Lung (tissue), 12 donors: ENCODE data around the gene TMEM95. TPM values are rescaled to one million over a fixed set of nuclear protein-coding genes. Genes with fewer than 3 reads are reported as not detected.

Experiments used
- ATAC-seq: fragments of 200-7000 bp; cut with Tn5 transposase; one replicate; pipeline ENCODE4 v1.9.1; 2020; ENCODE audit warnings: moderate number of reproducible peaks; ENCODE audit not compliant: insufficient read depth, low FRiP score
- DNase-seq, 3 donors: peaks; one replicate each; pipeline ENCODE4 v3.0.0-alpha.2; 2013 to 2017
- H3K27ac ChIP-seq, 2 donors: one replicate each; pipeline ENCODE4 v1.5.1; 2013; ENCODE audit warnings: mild to moderate bottlenecking in 2 of 2, moderate library complexity in 2 of 2, control low read depth in 1 of 2, inconsistent platforms in 1 of 2, low read depth in 1 of 2, low read length in 1 of 2
- H3K27me3 ChIP-seq, 3 donors: one replicate each; pipeline ENCODE4 v1.5.1; 2013; ENCODE audit warnings: low read length in 2 of 3; ENCODE audit not compliant: control insufficient read depth in 3 of 3, insufficient read depth in 3 of 3
- H3K36me3 ChIP-seq, 4 donors: one replicate each; pipeline ENCODE4 v1.5.1; 2013; ENCODE audit warnings: low read length in 4 of 4, mild to moderate bottlenecking in 1 of 4, moderate library complexity in 1 of 4; ENCODE audit not compliant: control insufficient read depth in 4 of 4, insufficient read depth in 4 of 4
- H3K4me1 ChIP-seq, 5 donors: one replicate each; pipeline ENCODE4 v1.5.1; 2013; ENCODE audit warnings: low read length in 5 of 5, mild to moderate bottlenecking in 2 of 5, moderate library complexity in 1 of 5; ENCODE audit not compliant: control insufficient read depth in 5 of 5, insufficient read depth in 5 of 5
- H3K4me3 ChIP-seq: one replicate; pipeline ENCODE4 v1.5.1; 2013; ENCODE audit warnings: mild to moderate bottlenecking, control low read depth, moderate library complexity
- H3K9ac ChIP-seq, 2 donors: one replicate each; pipeline ENCODE4 v1.5.1; 2013; ENCODE audit warnings: low read length in 2 of 2, control low read depth in 1 of 2; ENCODE audit not compliant: insufficient read depth in 1 of 2
- H3K9me3 ChIP-seq, 4 donors: one replicate each; pipeline ENCODE4 v1.5.1; 2013; ENCODE audit warnings: low read length in 3 of 4, mild to moderate bottlenecking in 1 of 4, moderate library complexity in 1 of 4; ENCODE audit not compliant: control insufficient read depth in 4 of 4, insufficient read depth in 3 of 4
- CTCF ChIP-seq: IDR thresholded peaks from 2 replicates; pipeline ENCODE4 v1.5.1; 2012; ENCODE audit warnings: mild to moderate bottlenecking; ENCODE audit errors: control extremely low read depth, extremely low read depth
- WGBS, 2 donors: extraction: QIAGEN DNeasy Blood & Tissue Kit; methylation state at CpG; one replicate each; pipeline ENCODE4 v1.1.7; 2013; 5-methylcytosine and 5-hydroxymethylcytosine counted together
- polyA plus RNA-seq, 2 donors: library from polyadenylated mRNA; stranded (reverse); fragments of 200-250 nt; gene quantifications; one replicate each; pipeline ENCODE4 v1.2.1, GENCODE V29; 2013
- total RNA-seq, 2 donors: library from RNA; depleted of rRNA in 1 of 2; stranded (reverse); fragments of >200 nt in 1 of 2; gene quantifications; one replicate each; pipeline ENCODE4 v1.2.1, GENCODE V29; 2014 to 2021
- donor health status: control.
- donor health status: control.
- donor health status: Bipolar disorder and iron deficiency.
- donor health status: healthy.
- donor health status: DM: yes; HTN: yes; CAD: no.

TMEM95 gene
- total and polyA plus RNA-seq, 4 donors: not detected

DNA sequence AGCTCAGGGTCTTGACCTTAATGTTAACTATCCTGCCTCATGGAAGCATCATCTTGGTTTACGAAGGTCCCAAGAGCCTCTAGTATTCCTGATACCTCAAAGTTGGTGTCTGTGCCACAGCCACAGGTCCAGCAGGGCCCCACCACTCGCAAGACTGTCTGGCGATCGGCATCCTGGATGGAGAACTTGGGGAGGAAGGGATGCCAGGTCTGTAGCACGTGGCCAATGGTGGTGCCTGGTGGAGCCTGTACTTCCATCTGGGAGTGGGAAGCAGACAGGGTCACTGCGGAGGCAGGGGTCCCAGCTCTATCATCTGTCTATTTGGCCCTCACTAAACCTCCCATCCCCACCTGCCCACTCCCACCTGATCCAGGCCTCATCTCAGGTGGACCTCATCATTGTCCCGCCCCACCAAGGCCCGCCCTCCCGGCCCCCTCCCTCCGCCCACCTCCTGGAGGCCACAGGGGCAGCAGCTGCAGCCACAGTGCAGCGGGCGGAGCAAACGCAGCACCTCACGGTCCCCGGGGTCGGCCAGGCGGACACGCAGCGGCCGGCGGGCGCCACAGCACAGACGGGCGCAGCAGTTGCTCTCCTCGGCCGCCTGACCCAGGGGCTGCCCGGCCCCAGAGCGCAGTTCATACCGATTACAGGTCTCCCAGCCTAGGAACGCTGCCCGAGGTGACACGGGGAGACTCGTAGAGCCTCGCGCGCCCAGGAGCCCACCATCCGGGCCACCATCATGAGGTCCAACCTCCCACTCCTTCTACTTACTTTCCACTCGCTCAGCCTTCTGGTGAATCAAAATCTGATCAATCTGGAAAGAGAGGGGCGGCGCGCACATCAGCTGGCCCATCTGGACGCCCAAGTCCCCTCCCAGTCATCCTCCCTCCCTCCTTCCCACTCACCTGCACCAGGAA, 38.0 kb downstream of the TMEM95 start:
- Histone ChIP-seq H3K27me3 (no peaks in the 10 kb centered on the region), H3K27ac (peak overlapping the region in 1 of 2 donors; percentile 21), H3K4me1 (peaks cover 0 to 13% (median 3%) of the 10 kb centered on the region in 5 donors), H3K9ac (no peak overlapping the region), H3K9me3 (peaks cover 0 to 4% (median 0%) of the 10 kb centered on the region in 4 donors), H3K36me3 (peaks cover 0 to 31% (median 17%) of the 10 kb centered on the region in 4 donors), H3K4me3 (peak overlapping the region; percentile 79)
- ATAC-seq: no peak
- TF ChIP-seq CTCF: no peak
- no peak for DNase-seq
- WGBS, 2 donors: 75 to 80% methylated on average over 39 to 42 of the region's 42 CpGs

GRCh38 chr17:7393613-7394451, 38.9 kb downstream of the TMEM95 start:
- Histone ChIP-seq H3K27me3 (no peaks in the 10 kb centered on the region), H3K4me1 (peaks cover 0 to 13% (median 3%) of the 10 kb centered on the region in 5 donors), H3K4me3 (peak overlapping the region; percentile 79), H3K9me3 (peaks cover 0 to 4% (median 0%) of the 10 kb centered on the region in 4 donors), H3K27ac (peak overlapping the region; percentile 79 to 99), H3K36me3 (peaks cover 0 to 25% (median 16%) of the 10 kb centered on the region in 4 donors), H3K9ac (peak overlapping the region; percentile 49 to 61)
- TF ChIP-seq CTCF: no peak
- DNase-seq: peak in 2 of 3 donors; percentile 32 to 47
- no peak for ATAC-seq
- 5% methylated on average over 45 to 48 of the region's 48 CpGs for WGBS, 2 donors

GRCh38 chr17:7394452-7395191, 39.7 kb downstream of the TMEM95 start, which contains the start of gene PLSCR3:
Gene PLSCR3 (minus strand): TSS chr17:7394525. CDS start chr17:7394110, 415 bp downstream.
- Histone ChIP-seq H3K4me1 (peaks cover 0 to 13% (median 3%) of the 10 kb centered on the region in 5 donors), H3K9me3 (peaks cover 0 to 4% (median 0%) of the 10 kb centered on the region in 4 donors), H3K4me3 (peak within 1 kb of the TSS; percentile 79), H3K27ac (peak within 1 kb of the TSS; percentile 87 to 99), H3K36me3 (peaks cover 0 to 19% (median 12%) of the 10 kb centered on the region in 4 donors), H3K27me3 (no peaks in the 10 kb centered on the region), H3K9ac (peak within 1 kb of the TSS; percentile 49 to 66)
- WGBS, 2 donors: 0 to 1% methylated on average over 56 to 71 of the region's 71 CpGs
- ATAC-seq: peak; percentile 93
- peak; percentile 88 to 93 (median 91) for DNase-seq
- no peak for TF ChIP-seq CTCF
